Suprapubic skin (tissue), 4 donors: ENCODE measurements around the gene TEX22.

Source experiments
- CTCF ChIP-seq, 2 donors: fragments of 200-600 bp in 1 of 2; fragments of 450-650 bp in 1 of 2; sonication (generic) in 1 of 2; IDR thresholded peaks; one replicate each; pipeline ENCODE4 v1.5.1; 2016 to 2019; ENCODE audit warnings: antibody characterized with exemption in 2 of 2, mild to moderate bottlenecking in 1 of 2, moderate library complexity in 1 of 2
- EP300 ChIP-seq: sonication (generic); formaldehyde crosslinking; IDR thresholded peaks from one replicate; pipeline ENCODE4 v1.6.1; 2017; ENCODE audit warnings: antibody characterized with exemption
- POLR2A ChIP-seq, 2 donors: fragments of 450-650 bp; IDR thresholded peaks; one replicate each; pipeline ENCODE4 v1.6.1; 2017; ENCODE audit warnings: antibody characterized with exemption in 2 of 2, mild to moderate bottlenecking in 2 of 2, moderate library complexity in 2 of 2
- POLR2AphosphoS5 ChIP-seq, 3 donors: sonication (generic); formaldehyde crosslinking; IDR thresholded peaks; one replicate each; pipeline ENCODE4 v1.6.1; 2017; ENCODE audit warnings: antibody characterized with exemption in 3 of 3

DNA sequence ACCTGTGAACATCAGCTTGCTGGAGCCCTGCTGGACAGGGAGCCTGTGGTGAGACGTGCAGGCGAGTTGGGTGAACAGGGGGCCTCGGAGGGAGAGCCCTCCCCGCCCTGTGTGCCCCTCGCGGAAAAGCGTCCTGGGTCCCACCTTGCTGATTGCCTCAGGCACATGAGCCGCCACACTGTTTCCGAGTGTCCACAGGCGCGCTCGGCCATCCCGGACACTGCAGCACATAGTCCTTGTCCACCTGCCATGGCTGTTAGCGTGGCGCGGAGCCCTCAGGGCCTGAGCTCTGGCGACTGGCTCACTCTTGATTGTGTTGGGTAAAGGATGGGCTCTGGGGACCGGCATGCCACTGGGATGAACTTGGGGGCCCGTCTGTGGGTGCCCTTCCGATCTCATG, 43.8 kb upstream of the TEX22 start:
- TF ChIP-seq CTCF (IDR thresholded peaks at IDR 0.05) (no peak), EP300 (no peak), POLR2A (IDR thresholded peaks at IDR 0.05) (no peak), POLR2AphosphoS5 (IDR thresholded peaks at IDR 0.05) (no peak)
